ENCODE results near the gene ARFGEF2. TPM values are rescaled to one million over a fixed set of nuclear protein-coding genes. Genes with fewer than 3 reads are reported as not detected.

ARFGEF2 gene
- total and polyA plus RNA-seq, 2 of the 4 experiments (the other 2 are of a cell fraction), result 10.3 to 39.1 TPM

DNA sequence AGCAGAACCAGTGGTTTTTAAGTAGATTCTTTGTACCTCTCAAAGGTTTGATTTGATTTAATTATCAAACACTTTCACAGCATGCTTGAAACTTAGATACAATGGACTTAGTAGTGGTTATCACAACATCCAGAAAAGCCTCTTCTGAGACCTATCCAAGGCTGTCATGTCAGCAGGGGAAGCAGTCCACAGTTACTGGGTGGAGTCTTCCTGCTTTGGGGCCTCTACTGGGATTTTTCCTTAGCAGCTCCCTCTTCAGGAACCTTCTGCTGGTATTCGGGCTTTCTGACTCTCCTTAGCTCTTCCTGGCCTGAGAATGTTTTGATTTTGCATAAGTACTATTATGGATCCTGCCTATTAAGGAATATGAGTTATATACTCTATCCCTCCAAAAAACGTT lies 36.0 kb downstream of the ARFGEF2 start:
- dilution Hi-C loops (cut with HindIII; ENCODE audit: low sequenced_read_pairs, unreplicated experiment) (no loop called here), in situ Hi-C loops (cut with MboI; ENCODE audit: low sequenced_read_pairs) (no loop called here), intact Hi-C loops (cut with micrococcal nuclease) (no loop called here)
- H2AK5ac ChIP-seq (ENCODE audit: low read depth, low read length), result no peak overlapping the region
- no peak overlapping the region for H3K23ac ChIP-seq (ENCODE audit: low read depth, low read length)
- H2BK20ac ChIP-seq (ENCODE audit: low read depth, low read length), result no peak overlapping the region
- H3K27ac ChIP-seq (ENCODE audit: insufficient read depth, low read length), result no peak overlapping the region
- no peak overlapping the region for H4K91ac ChIP-seq (ENCODE audit: insufficient read depth, low read depth, low read length)
- no peak overlapping the region for H2BK15ac ChIP-seq (ENCODE audit: low read depth, low read length)
- no peak overlapping the region for H3K4me3 ChIP-seq (ENCODE audit: insufficient read depth, low read depth, low read length)
- no CpG with 5 or more reads among the region's 2 CpGs for WGBS, 2 experiments (ENCODE audit: extremely low coverage in 2 of 2, insufficient read length in 1 of 2)
- BruUV-seq (replicated peaks), result no TSS peak
- H3K9ac ChIP-seq (ENCODE audit: low read depth, low read length), result no peak overlapping the region
- H3K56ac ChIP-seq (ENCODE audit: extremely low read depth, insufficient read depth, low read length), result no peak overlapping the region
- H3K27me3 ChIP-seq (ENCODE audit: control insufficient read depth, insufficient read depth, low read length), result no peaks in the 10 kb centered on the region
- H4K5ac ChIP-seq (ENCODE audit: low read depth, low read length), result no peak overlapping the region
- peaks cover 13 to 14% of the 10 kb centered on the region in 2 experiments; a peak in 2 of 4 replicates for H3K79me1 ChIP-seq (ENCODE audit: low read depth in 1 of 2, low read length in 2 of 2)
- ChIA-PET POLR2A (ENCODE audit: unreplicated experiment) (no interaction called here), CTCF (interaction anchor here (0.6 kb wide), 2 partner anchors 57 to 1761 kb away, joined by 3 read pairs; no protein-coding TSS in a partner anchor)
- H4K8ac ChIP-seq (ENCODE audit: low read depth in 2 of 2, low read length in 2 of 2), result no peak overlapping the region
- H3K9me1 ChIP-seq (ENCODE audit: insufficient read depth, low read length), result peaks cover 2% of the 10 kb centered on the region; the same call in 1 of the 2 replicates
- no peak overlapping the region for H3K18ac ChIP-seq (ENCODE audit: low read depth, low read length)
- H3K4ac ChIP-seq (ENCODE audit: low read depth, low read length), result no peak overlapping the region
- H3K9me3 ChIP-seq (ENCODE audit: control insufficient read depth, insufficient read depth, low read length), result no peaks in the 10 kb centered on the region
- H2BK5ac ChIP-seq (ENCODE audit: low read depth, low read length, poor library complexity, severe bottlenecking), result no peak overlapping the region
- no peak overlapping the region for H2BK120ac ChIP-seq (ENCODE audit: low read depth, low read length)
- H2AK9ac ChIP-seq (replicated peaks; ENCODE audit: low read depth, low read length, poor library complexity), result no peak overlapping the region
- TF ChIP-seq SMC3 (IDR thresholded peaks at IDR 0.05; ENCODE audit: low read depth, low read length) (no peak), MXI1 (IDR thresholded peaks at IDR 0.05; ENCODE audit: borderline replicate concordance, low read depth, low read length) (no peak)
- DNase-seq, result no peak
- no peaks in the 10 kb centered on the region for H3K4me1 ChIP-seq (ENCODE audit: control insufficient read depth, insufficient read depth, low read length)
- H3K36me3 ChIP-seq (ENCODE audit: control insufficient read depth, insufficient read depth, low read length), result peaks cover 36% of the 10 kb centered on the region
- no peak overlapping the region for H3K4me2 ChIP-seq (ENCODE audit: low read depth, low read length)
- ATAC-seq (ENCODE audit: low read depth), result peak; percentile 46; the same call in 1 of the 2 replicates
- no peak overlapping the region for H3K14ac ChIP-seq (replicated peaks; ENCODE audit: low read depth, low read length)
- no peaks in the 10 kb centered on the region for H4K20me1 ChIP-seq (ENCODE audit: insufficient read depth, low read length)
- no peak overlapping the region for H2AFZ ChIP-seq (replicated peaks; ENCODE audit: low read length, poor library complexity)

Measured in IMR-90 (cell line).